Nephron (organoid): Measurements from ENCODE around the gene FOXF2.

Source experiments
- H3K27ac Mint-ChIP-seq, 3 experiments: 2 replicates each; pipeline ENCODE4 v1.8.0; 2020; ENCODE audit warnings: mixed read lengths in 3 of 3, mild to moderate bottlenecking in 2 of 3, moderate library complexity in 1 of 3
- H3K27me3 Mint-ChIP-seq: 2 replicates; pipeline ENCODE4 v1.8.0; 2021; ENCODE audit warnings: low read depth, mild to moderate bottlenecking, moderate library complexity, mixed read lengths
- H3K36me3 Mint-ChIP-seq: 2 replicates; pipeline ENCODE4 v1.8.0; 2020; ENCODE audit warnings: low read depth, mixed read lengths
- H3K4me1 Mint-ChIP-seq: 2 replicates; pipeline ENCODE4 v1.8.0; 2020; ENCODE audit warnings: mixed read lengths
- H3K4me3 Mint-ChIP-seq, 3 experiments: 2 replicates each; pipeline ENCODE4 v1.8.0; 2020; ENCODE audit warnings: mild to moderate bottlenecking in 3 of 3, mixed read lengths in 3 of 3, moderate library complexity in 2 of 3
- H3K9me3 Mint-ChIP-seq: 2 replicates; pipeline ENCODE4 v1.8.0; 2020; ENCODE audit warnings: mixed read lengths
- TF ChIP-seq, protein P1 (sequence below), 3 experiments: fragments of 200-600 bp; sonication (generic); IDR thresholded peaks; one replicate each; pipeline ENCODE4 v1.5.0; 2021; ENCODE audit warnings: antibody characterized with exemption in 3 of 3; ENCODE audit not compliant: unreplicated experiment in 3 of 3

Gene FOXF2

DNA sequence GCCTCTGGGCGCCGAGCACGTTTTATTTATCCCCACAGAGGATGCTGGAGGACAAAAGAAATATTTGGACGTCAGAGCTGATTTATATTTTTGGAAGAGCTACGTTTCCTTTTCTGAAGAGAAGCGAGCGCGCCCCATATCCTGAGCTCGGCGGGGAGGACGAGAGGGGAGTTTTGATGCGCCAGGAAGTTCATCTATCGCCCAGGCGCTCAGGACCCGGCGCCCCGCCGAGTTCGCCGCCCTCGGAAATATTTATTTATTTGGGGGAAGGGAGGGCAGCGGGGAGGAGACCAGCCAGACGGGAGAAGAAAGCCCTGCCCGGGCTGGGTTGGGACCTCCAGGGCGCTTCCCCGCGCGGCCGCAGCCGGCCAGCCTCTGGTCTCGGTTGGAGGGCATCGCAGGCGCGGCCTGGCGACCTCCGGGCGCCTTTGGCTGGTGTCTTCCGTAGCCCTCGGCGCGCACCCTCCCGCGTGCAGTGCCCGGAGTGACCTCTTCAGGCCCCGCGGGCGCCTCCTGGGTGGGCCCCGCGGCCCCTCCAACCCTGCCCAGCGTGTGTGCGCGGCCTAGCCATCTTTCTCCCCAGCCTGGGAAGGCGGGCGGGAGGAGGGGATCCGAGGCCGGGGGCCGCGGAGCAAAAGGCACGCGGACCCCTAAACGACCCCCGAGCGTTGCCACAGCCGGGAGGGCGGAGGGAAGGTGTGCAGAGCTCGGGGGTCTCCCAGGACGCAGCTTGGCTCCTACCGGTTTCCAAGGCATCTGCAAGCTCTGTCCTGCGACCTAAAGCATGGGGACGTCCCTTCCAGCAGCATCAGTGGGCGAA lies 5.4 kb upstream of the FOXF2 start:
- no peak overlapping the region for H3K4me3 Mint-ChIP-seq
- no peaks in the 10 kb centered on the region for H3K36me3 Mint-ChIP-seq
- TF ChIP-seq, protein P1, sequence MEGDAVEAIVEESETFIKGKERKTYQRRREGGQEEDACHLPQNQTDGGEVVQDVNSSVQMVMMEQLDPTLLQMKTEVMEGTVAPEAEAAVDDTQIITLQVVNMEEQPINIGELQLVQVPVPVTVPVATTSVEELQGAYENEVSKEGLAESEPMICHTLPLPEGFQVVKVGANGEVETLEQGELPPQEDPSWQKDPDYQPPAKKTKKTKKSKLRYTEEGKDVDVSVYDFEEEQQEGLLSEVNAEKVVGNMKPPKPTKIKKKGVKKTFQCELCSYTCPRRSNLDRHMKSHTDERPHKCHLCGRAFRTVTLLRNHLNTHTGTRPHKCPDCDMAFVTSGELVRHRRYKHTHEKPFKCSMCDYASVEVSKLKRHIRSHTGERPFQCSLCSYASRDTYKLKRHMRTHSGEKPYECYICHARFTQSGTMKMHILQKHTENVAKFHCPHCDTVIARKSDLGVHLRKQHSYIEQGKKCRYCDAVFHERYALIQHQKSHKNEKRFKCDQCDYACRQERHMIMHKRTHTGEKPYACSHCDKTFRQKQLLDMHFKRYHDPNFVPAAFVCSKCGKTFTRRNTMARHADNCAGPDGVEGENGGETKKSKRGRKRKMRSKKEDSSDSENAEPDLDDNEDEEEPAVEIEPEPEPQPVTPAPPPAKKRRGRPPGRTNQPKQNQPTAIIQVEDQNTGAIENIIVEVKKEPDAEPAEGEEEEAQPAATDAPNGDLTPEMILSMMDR (IDR thresholded peaks at IDR 0.05; ENCODE audit: unreplicated experiment in 3 of 3) = no peak
- peaks cover 26% of the 10 kb centered on the region for H3K4me1 Mint-ChIP-seq
- no peak overlapping the region for H3K27ac Mint-ChIP-seq
- H3K9me3 Mint-ChIP-seq = no peaks in the 10 kb centered on the region
- peaks cover 98% of the 10 kb centered on the region for H3K27me3 Mint-ChIP-seq

DNA sequence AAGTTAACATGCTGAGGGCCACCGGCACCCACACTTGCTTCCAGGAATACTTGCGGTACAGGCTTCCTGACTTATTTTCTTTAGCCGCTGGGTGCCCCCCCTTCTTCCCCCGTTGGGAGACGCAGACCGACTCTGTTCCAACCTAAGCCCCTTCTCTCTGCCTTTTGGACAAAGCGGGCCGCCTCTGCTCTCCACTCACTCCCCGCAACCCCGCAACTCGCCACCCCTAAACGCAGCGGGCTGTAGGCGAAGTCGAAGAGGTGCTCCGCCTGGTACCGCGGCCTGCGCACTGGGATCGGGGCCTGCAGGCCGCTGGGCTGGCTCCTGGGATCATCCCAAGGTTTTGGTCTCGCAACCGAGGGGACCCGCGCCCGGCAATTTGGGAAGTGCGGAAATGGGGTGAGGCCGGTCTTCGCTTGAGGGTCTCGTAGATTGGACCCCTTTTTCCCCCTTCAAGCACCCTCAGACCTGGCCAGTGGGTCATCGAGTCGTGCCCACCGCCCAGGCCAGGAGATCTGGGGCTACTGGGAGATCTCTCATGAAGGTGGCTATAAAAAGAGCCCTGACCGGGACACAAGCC lies 4.7 kb upstream of the FOXF2 start:
- Mint-ChIP-seq H3K4me1 (peaks cover 26% of the 10 kb centered on the region), H3K36me3 (no peaks in the 10 kb centered on the region), H3K27ac (no peak overlapping the region), H3K9me3 (no peaks in the 10 kb centered on the region), H3K4me3 (no peak overlapping the region), H3K27me3 (peaks cover 95% of the 10 kb centered on the region)
- TF ChIP-seq, protein P1 (IDR thresholded peaks at IDR 0.05; ENCODE audit: unreplicated experiment in 3 of 3) = no peak

DNA sequence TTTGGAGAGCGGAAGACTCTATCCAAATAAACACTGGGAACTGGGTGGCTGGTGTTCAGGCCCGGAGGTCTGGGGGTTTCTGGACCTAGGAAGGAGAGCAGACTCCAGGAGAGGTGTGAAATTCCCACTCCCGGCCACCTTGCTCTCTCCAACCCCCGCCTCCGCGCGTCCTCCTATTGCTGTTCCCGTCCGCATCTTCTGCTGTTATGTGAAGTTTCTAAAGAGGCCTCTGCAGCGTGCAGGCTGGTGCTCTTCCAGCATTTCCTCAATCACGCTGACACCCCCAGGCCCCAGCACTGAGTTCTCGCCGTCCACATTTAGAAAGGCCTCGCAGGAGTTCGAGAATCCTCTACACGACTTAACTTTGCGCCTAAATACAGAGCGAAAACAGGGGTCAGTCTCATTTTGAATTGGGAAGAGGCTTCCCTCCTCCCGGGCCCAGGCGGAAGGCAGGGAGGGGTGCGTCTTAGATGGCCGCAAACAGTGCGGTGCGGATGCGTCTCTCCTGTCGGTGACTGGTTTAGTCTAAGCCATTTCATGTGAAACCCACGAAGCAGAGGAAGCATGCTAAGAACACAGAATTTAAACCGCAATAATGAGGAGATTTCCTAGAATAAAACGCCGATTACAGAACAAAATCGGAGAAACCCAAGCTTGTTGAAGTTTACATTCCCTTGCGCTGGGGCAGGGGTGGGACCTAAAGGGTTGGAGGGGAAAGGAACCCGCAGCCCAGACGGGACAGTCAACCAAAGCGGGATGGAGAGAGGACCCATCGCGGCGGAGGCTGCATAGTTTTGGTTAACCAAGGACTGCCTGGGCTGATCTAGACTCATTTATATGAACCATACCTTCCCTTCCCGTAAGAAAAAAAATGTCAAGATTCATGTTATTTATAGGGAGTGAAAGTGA lies 4.0 kb upstream of the FOXF2 start:
- TF ChIP-seq, protein P1 (IDR thresholded peaks at IDR 0.05; ENCODE audit: unreplicated experiment in 3 of 3) = no peak
- H3K36me3 Mint-ChIP-seq = no peaks in the 10 kb centered on the region
- no peaks in the 10 kb centered on the region for H3K9me3 Mint-ChIP-seq
- no peak overlapping the region for H3K27ac Mint-ChIP-seq
- peaks cover 93% of the 10 kb centered on the region for H3K27me3 Mint-ChIP-seq
- peak overlapping the region in 1 of 3 experiments; percentile 39 for H3K4me3 Mint-ChIP-seq
- H3K4me1 Mint-ChIP-seq = peaks cover 25% of the 10 kb centered on the region

DNA sequence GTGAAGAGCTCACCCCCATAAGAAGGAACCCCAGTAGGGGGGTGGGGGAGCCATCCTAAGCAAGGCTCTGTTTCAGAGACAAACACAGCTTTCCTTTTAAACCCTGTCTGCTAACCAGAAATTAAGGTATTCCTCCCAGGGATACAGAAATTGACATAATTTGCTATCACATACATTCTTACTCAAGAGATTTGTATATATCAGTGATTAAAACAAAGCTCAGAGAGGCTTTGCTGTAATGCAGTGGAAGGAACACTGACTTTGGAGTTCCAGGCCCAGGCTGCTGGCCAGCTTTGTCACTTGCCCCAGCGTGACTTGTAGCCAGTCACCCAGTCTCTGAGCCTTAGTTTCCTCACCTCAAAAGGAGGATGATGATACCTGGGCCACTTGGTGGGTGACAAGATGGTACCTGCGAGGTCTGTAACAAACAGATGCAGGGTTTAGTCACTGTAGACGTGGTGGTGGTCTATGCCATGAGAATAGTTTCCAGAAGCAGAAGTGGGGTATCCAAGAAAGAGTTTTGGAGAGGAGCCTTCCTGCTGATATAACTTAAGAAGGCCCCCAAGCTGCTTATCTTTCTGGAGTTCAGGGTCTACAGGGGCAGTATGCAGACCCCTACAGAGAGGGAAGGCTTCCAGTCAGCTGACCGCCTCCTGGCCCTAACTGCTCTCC lies 3.2 kb upstream of the FOXF2 start:
- Mint-ChIP-seq H3K27me3 (peaks cover 91% of the 10 kb centered on the region), H3K9me3 (no peaks in the 10 kb centered on the region), H3K4me1 (peaks cover 17% of the 10 kb centered on the region), H3K36me3 (no peaks in the 10 kb centered on the region), H3K4me3 (no peak overlapping the region), H3K27ac (no peak overlapping the region)
- TF ChIP-seq, protein P1 (IDR thresholded peaks at IDR 0.05; ENCODE audit: unreplicated experiment in 3 of 3) = no peak

DNA sequence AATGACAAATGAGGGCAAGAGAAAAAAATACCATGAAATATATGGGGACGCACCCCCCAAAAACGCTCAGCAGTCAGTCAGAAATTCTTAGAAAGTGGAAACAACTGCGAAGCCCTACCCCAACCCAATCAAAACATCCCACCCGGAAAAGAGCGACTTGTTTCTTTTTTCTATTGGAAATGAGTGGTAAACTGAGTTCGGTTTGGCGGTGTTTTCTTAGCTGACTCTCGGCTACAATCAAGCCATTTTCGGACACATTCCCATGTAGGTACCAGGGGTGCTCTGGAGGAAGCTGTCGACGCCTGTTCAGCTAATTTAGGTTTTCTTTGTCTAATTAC lies 1.9 kb upstream of the FOXF2 start:
- Mint-ChIP-seq H3K27ac (no peak overlapping the region), H3K4me3 (peak overlapping the region in 2 of 3 experiments; percentile 13 to 70), H3K27me3 (peaks cover 92% of the 10 kb centered on the region), H3K36me3 (no peaks in the 10 kb centered on the region), H3K9me3 (no peaks in the 10 kb centered on the region), H3K4me1 (peaks cover 21% of the 10 kb centered on the region)
- TF ChIP-seq, protein P1 (IDR thresholded peaks at IDR 0.05; ENCODE audit: unreplicated experiment in 3 of 3) = no peak
